K562 (cell line): ENCODE results near the gene ARF1. TPM values are rescaled to one million over a fixed set of nuclear protein-coding genes. Genes with fewer than 3 reads are reported as not detected.

Experiments
- ATAC-seq: fragments of 200-7000 bp; cut with Tn5 transposase; 3 replicates; pipeline ENCODE4 v1.9.1; 2020; ENCODE audit warnings: moderate library complexity
- BruUV-seq: library from RNA; stranded (reverse); fragments of 400-500 nt; replicated peaks from 2 replicates; lab custom pipeline; 2021; lab: Mats Ljungman, UMichigan
- CTCF ChIA-PET: fragments of 300-600 bp; formaldehyde crosslinking; extraction: SDS; loops from one replicate; lab custom pipeline; 2021; ENCODE audit warnings: low intra/inter-chr PET ratio; lab: Yijun Ruan, JAX
- POLR2A ChIA-PET: fragments of 300-600, 350-650 bp; sonication (Branson Sonifier 250); formaldehyde crosslinking; extraction: SDS; loops from one replicate; lab custom pipeline; 2021; ENCODE audit warnings: antibody characterized with exemption, inconsistent platforms; lab: Yijun Ruan, JAX
- DNase-seq, 4 experiments: peaks; one replicate each; pipeline versions ENCODE4 v3.0.0 to v3.0.0-alpha.2; 2011 to 2018; ENCODE audit warnings: low spot score in 3 of 4, mixed read lengths in 3 of 4; ENCODE audit errors: extremely low read depth in 1 of 4
- FAIRE-seq: peaks from 2 replicates; lab custom pipeline; 2011; peaks lifted over from hg19 to GRCh38; lab: Jason Lieb, UNC
- H2AFZ ChIP-seq: 2 replicates; pipeline ENCODE4 v1.6.0; 2011; ENCODE audit warnings: low read depth, low read length, control low read depth, inconsistent platforms
- H3K27ac ChIP-seq: fragments of 200-600 bp; 3 replicates; pipeline ENCODE4 v1.8.0; 2011; ENCODE audit warnings: low read depth, mild to moderate bottlenecking, control low read depth, inconsistent platforms, low read length, moderate library complexity, mixed read lengths; ENCODE audit errors: extremely low read depth
- H3K27me3 ChIP-seq, 2 experiments: fragments of 300-600 bp in 1 of 2; 2 replicates in 1 of 2; 3 replicates in 1 of 2; pipeline versions ENCODE4 v1.6.0 to v1.8.0; 2011; ENCODE audit warnings: inconsistent platforms in 2 of 2, low read length in 2 of 2, mild to moderate bottlenecking in 1 of 2, mixed read lengths in 1 of 2, moderate library complexity in 1 of 2; ENCODE audit not compliant: control insufficient read depth in 2 of 2, insufficient read depth in 2 of 2
- H3K36me3 ChIP-seq: fragments of 300-600 bp; 3 replicates; pipeline ENCODE4 v1.8.0; 2011; ENCODE audit warnings: mild to moderate bottlenecking, low read length, inconsistent platforms; ENCODE audit not compliant: control insufficient read depth, insufficient read depth
- H3K4me1 ChIP-seq, 2 experiments: fragments of 200-600 bp in 1 of 2; replicated peaks in 1 of 2; 2 replicates in 1 of 2; 3 replicates in 1 of 2; pipeline versions ENCODE4 v1.5.1 to v1.8.0; 2011; ENCODE audit warnings: inconsistent platforms in 2 of 2, low read length in 2 of 2, mild to moderate bottlenecking in 1 of 2, mixed read lengths in 1 of 2, moderate library complexity in 1 of 2; ENCODE audit not compliant: control insufficient read depth in 2 of 2, insufficient read depth in 2 of 2
- H3K4me2 ChIP-seq: 2 replicates; pipeline ENCODE4 v1.6.1; 2011; ENCODE audit warnings: low read length, control low read depth, inconsistent platforms, mixed read lengths; ENCODE audit not compliant: insufficient read depth
- H3K4me3 ChIP-seq: fragments of 200-600 bp; sonication (generic), shearing (Covaris generic); 2 replicates; pipeline ENCODE4 v1.5.1; 2016; ENCODE audit warnings: control low read depth, inconsistent platforms
- H3K79me2 ChIP-seq: fragments of 200-600 bp; 3 replicates; pipeline ENCODE4 v1.8.0; 2011; ENCODE audit warnings: low read length, inconsistent platforms; ENCODE audit not compliant: control insufficient read depth, insufficient read depth
- H3K9ac ChIP-seq, 2 experiments: 2 replicates each; pipeline versions ENCODE4 v1.6.0 to v1.6.1; 2011; ENCODE audit warnings: low read depth in 2 of 2, low read length in 2 of 2, control low read depth in 1 of 2, inconsistent platforms in 1 of 2, mild to moderate bottlenecking in 1 of 2, mixed read lengths in 1 of 2; ENCODE audit not compliant: insufficient read depth in 1 of 2
- H3K9me1 ChIP-seq: one replicate; pipeline ENCODE4 v1.6.0; 2011; ENCODE audit warnings: inconsistent platforms, mild to moderate bottlenecking, low read length, moderate library complexity; ENCODE audit not compliant: control insufficient read depth, insufficient read depth
- H3K9me3 ChIP-seq: replicated peaks from 2 replicates; pipeline ENCODE4 v1.5.1; 2011; ENCODE audit warnings: low read depth, low read length, inconsistent platforms; ENCODE audit not compliant: control insufficient read depth, insufficient read depth
- H4K20me1 ChIP-seq: replicated peaks from 2 replicates; pipeline ENCODE4 v1.6.1; 2011; ENCODE audit warnings: low read length, inconsistent platforms, mixed read lengths; ENCODE audit not compliant: control insufficient read depth, insufficient read depth
- BRD4 ChIP-seq: fragments of 200-600 bp; sonication (generic); IDR thresholded peaks from 2 replicates; pipeline ENCODE4 v1.6.1; 2017; ENCODE audit warnings: inconsistent platforms
- CBFA2T3 ChIP-seq: fragments of 450-650 bp; IDR thresholded peaks from 2 replicates; pipeline ENCODE4 v1.6.1; 2017
- CHD4 ChIP-seq: fragments of 200-600 bp; sonication (generic); IDR thresholded peaks from 3 replicates; pipeline ENCODE4 v1.6.1; 2012; ENCODE audit warnings: low read depth, mild to moderate bottlenecking, mixed read lengths, low read length, inconsistent platforms; ENCODE audit not compliant: insufficient read depth, insufficient replicate concordance, poor library complexity, severe bottlenecking
- COPS2 ChIP-seq: fragments of 450-650 bp; conservative IDR thresholded peaks from 2 replicates; pipeline ENCODE4 v1.6.1; 2016; ENCODE audit warnings: mild to moderate bottlenecking, moderate library complexity
- KHSRP ChIP-seq: fragments of 450-650 bp; IDR thresholded peaks from 2 replicates; pipeline ENCODE4 v1.6.1; 2017
- LARP7 ChIP-seq: fragments of 450-650 bp; IDR thresholded peaks from 2 replicates; pipeline ENCODE4 v1.6.1; 2016
- NELFE ChIP-seq: IDR thresholded peaks from 2 replicates; pipeline ENCODE4 v1.6.1; 2011; ENCODE audit warnings: mild to moderate bottlenecking; ENCODE audit not compliant: insufficient read depth, insufficient read length
- NFYB ChIP-seq: IDR thresholded peaks from 2 replicates; pipeline ENCODE4 v1.6.1; 2011; ENCODE audit warnings: mild to moderate bottlenecking, moderate library complexity; ENCODE audit not compliant: insufficient read length; ENCODE audit errors: extremely low read depth
- NR4A1 ChIP-seq, 2 experiments: fragments of 250-450 bp in 1 of 2; fragments of 450-650 bp in 1 of 2; sonication (Bioruptor Pico) in 1 of 2; IDR thresholded peaks; 2 replicates each; pipeline versions ENCODE4 v1.4.0 to v1.6.1; 2016 to 2020; ENCODE audit warnings: mild to moderate bottlenecking in 2 of 2, missing compliant biosample characterization in 1 of 2, missing genetic modification characterization in 1 of 2, moderate library complexity in 1 of 2
- THRAP3 ChIP-seq: fragments of 450-650 bp; IDR thresholded peaks from 2 replicates; pipeline ENCODE4 v1.6.1; 2016; ENCODE audit warnings: mild to moderate bottlenecking, inconsistent platforms, borderline replicate concordance
- ZNF232 ChIP-seq: sonication (generic); formaldehyde crosslinking; IDR thresholded peaks from 2 replicates; pipeline ENCODE4 v1.8.0; 2022; ENCODE audit warnings: mild to moderate bottlenecking, missing genetic modification reagents
- ZNF780A ChIP-seq: fragments of 250-450 bp; sonication (Bioruptor Pico); IDR thresholded peaks from 2 replicates; pipeline ENCODE4 v1.5.0; 2021; ENCODE audit warnings: mild to moderate bottlenecking
- WGBS: fragments of 100-300 bp; shearing (Covaris generic); methylation state at CpG from one replicate; pipeline ENCODE4 v1.1.6; 2016; ENCODE audit warnings: low coverage, mixed read lengths; ENCODE audit not compliant: insufficient coverage; ENCODE audit errors: missing lambda C conversion rate; 5-methylcytosine and 5-hydroxymethylcytosine counted together
- in situ Hi-C: fragments of 300-500 bp; cut with MboI; formaldehyde crosslinking; loops from 4 replicates; pipeline ENCODE4 v1.15.0; 2018; ENCODE audit warnings: inconsistent platforms, mixed read lengths
- intact Hi-C: fragments of 100-400 bp; cut with micrococcal nuclease; formaldehyde crosslinking; loops from 2 replicates; pipeline ENCODE4 v1.14.2; 2022
- polyA plus RNA-seq, 8 experiments: library from polyadenylated mRNA; depleted of rRNA in 4 of 8; stranded (reverse) in 5 of 8; unstranded in 3 of 8; fragments of >200 nt; fragmentation: Nextera tagmentation in 2 of 8; fragmentation: Illumina TruSeq in 1 of 8; extraction: Ambion mirVana in 2 of 8; extraction: Trizol in 1 of 8; gene quantifications; 2 replicates each; pipeline versions ENCODE4 v1.2.1 to v1.2.3, GENCODE V29; 2011 to 2014; ENCODE audit warnings: inconsistent platforms in 1 of 8, missing spikeins in 1 of 8
- total RNA-seq, 7 experiments: library from RNA; depleted of rRNA in 6 of 7; stranded (reverse); fragments of >200 nt in 6 of 7; fragmentation: Illumina TruSeq in 2 of 7; extraction: Trizol in 2 of 7; gene quantifications; 2 replicates each; pipeline versions ENCODE4 v1.2.1 to v1.2.3, GENCODE V29; 2011 to 2021; ENCODE audit warnings: low replicate concordance in 1 of 7
- TF ChIP-seq, protein P1 (sequence below): fragments of 450-650 bp; formaldehyde crosslinking; conservative IDR thresholded peaks from 2 replicates; pipeline ENCODE4 v1.4.0; 2022; ENCODE audit warnings: mild to moderate bottlenecking, missing genetic modification characterization
- TF ChIP-seq, protein P2 (sequence below): sonication (generic); formaldehyde crosslinking; IDR thresholded peaks from 2 replicates; pipeline ENCODE4 v1.9.0; 2022; ENCODE audit warnings: mild to moderate bottlenecking, missing genetic modification reagents
- TF ChIP-seq, protein P3 (sequence below), 2 experiments: fragments of 450-650 bp; IDR thresholded peaks; 2 replicates each; pipeline ENCODE4 v1.6.1; 2018; ENCODE audit warnings: mild to moderate bottlenecking in 2 of 2, low read depth in 1 of 2; ENCODE audit not compliant: partially characterized antibody in 2 of 2
- TF ChIP-seq, protein P4 (sequence below): sonication (generic); formaldehyde crosslinking; IDR thresholded peaks from 2 replicates; pipeline ENCODE4 v1.9.0; 2022; ENCODE audit warnings: mild to moderate bottlenecking, missing genetic modification reagents

The ARF1 gene
- total and polyA plus RNA-seq, 9 of the 15 experiments (the other 6 are each of a cell fraction or from before 2014, with no cell fraction given) = 69.8 to 593 (median 325) TPM

DNA sequence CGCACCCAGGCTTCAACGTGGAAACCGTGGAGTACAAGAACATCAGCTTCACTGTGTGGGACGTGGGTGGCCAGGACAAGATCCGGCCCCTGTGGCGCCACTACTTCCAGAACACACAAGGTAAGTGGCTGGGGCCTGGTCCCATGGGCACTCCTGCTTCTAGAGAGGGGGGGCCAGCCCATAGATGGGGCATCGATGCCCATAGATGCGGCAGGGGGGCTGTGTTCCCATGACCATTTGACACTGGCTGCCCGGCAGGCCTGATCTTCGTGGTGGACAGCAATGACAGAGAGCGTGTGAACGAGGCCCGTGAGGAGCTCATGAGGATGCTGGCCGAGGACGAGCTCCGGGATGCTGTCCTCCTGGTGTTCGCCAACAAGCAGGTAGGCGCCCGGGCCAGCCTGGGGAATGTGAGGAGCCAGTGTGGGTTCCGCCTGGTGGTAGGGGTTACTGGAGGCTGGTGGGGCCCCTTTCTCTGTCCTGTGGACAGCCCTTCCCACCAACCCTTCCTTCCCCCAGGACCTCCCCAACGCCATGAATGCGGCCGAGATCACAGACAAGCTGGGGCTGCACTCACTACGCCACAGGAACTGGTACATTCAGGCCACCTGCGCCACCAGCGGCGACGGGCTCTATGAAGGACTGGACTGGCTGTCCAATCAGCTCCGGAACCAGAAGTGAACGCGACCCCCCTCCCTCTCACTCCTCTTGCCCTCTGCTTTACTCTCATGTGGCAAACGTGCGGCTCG is 15.0 kb downstream of the ARF1 start:
- ChIA-PET CTCF (no interaction called here), POLR2A (interaction anchor here (0.5 to 6.0 kb wide), 8 partner anchors 8 to 1576 kb away, joined by 3 to 92 read pairs (median 10); partner anchors contain the start of genes ARF1 and MRPL55)
- no peak overlapping the region for H3K4me3 ChIP-seq
- FAIRE-seq = no peak
- H3K4me1 ChIP-seq = peaks cover 8 to 40% of the 10 kb centered on the region in 2 experiments; a peak in 4 of 5 replicates
- peaks cover 77% of the 10 kb centered on the region for H3K79me2 ChIP-seq
- no peak overlapping the region for H3K27ac ChIP-seq
- H4K20me1 ChIP-seq = peaks cover 68% of the 10 kb centered on the region
- H3K4me2 ChIP-seq = no peak overlapping the region
- peak overlapping the region in 1 of 2 experiments; percentile 7; a peak in 1 of 4 replicates for H3K9ac ChIP-seq
- H3K9me3 ChIP-seq = peaks cover 13% of the 10 kb centered on the region
- no peaks in the 10 kb centered on the region for H3K27me3 ChIP-seq
- no peak overlapping the region for H2AFZ ChIP-seq
- peak in 1 of 4 experiments; percentile 12 for DNase-seq
- no peak for ATAC-seq
- 94% methylated on average over 31 of the region's 34 CpGs for WGBS
- in situ Hi-C loops = no loop called here
- H3K9me1 ChIP-seq = peaks cover 3% of the 10 kb centered on the region
- intact Hi-C loops = no loop called here
- H3K36me3 ChIP-seq = peaks cover 86% of the 10 kb centered on the region
- no TSS peak for BruUV-seq
- TF ChIP-seq, protein P1, sequence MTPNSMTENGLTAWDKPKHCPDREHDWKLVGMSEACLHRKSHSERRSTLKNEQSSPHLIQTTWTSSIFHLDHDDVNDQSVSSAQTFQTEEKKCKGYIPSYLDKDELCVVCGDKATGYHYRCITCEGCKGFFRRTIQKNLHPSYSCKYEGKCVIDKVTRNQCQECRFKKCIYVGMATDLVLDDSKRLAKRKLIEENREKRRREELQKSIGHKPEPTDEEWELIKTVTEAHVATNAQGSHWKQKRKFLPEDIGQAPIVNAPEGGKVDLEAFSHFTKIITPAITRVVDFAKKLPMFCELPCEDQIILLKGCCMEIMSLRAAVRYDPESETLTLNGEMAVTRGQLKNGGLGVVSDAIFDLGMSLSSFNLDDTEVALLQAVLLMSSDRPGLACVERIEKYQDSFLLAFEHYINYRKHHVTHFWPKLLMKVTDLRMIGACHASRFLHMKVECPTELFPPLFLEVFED (CRISPR knock-in tag) = no peak
- TF ChIP-seq BRD4 (no peak), CHD4 (no peak), ZNF232 (no peak), NFYB (no peak), CBFA2T3 (no peak), NR4A1 (CRISPR knock-in tag; IDR thresholded peaks at IDR 0.05) (no peak), NR4A1 (tag; IDR thresholded peaks at IDR 0.05) (no peak), THRAP3 (no peak), ZNF780A (no peak), KHSRP (no peak), LARP7 (no peak), NELFE (no peak), COPS2 (no peak)
- TF ChIP-seq, protein P2, sequence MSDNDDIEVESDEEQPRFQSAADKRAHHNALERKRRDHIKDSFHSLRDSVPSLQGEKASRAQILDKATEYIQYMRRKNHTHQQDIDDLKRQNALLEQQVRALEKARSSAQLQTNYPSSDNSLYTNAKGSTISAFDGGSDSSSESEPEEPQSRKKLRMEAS = 0 out of 2 replicates have a peak, but pooled peaks have one; percentile 36
- TF ChIP-seq, protein P3, sequence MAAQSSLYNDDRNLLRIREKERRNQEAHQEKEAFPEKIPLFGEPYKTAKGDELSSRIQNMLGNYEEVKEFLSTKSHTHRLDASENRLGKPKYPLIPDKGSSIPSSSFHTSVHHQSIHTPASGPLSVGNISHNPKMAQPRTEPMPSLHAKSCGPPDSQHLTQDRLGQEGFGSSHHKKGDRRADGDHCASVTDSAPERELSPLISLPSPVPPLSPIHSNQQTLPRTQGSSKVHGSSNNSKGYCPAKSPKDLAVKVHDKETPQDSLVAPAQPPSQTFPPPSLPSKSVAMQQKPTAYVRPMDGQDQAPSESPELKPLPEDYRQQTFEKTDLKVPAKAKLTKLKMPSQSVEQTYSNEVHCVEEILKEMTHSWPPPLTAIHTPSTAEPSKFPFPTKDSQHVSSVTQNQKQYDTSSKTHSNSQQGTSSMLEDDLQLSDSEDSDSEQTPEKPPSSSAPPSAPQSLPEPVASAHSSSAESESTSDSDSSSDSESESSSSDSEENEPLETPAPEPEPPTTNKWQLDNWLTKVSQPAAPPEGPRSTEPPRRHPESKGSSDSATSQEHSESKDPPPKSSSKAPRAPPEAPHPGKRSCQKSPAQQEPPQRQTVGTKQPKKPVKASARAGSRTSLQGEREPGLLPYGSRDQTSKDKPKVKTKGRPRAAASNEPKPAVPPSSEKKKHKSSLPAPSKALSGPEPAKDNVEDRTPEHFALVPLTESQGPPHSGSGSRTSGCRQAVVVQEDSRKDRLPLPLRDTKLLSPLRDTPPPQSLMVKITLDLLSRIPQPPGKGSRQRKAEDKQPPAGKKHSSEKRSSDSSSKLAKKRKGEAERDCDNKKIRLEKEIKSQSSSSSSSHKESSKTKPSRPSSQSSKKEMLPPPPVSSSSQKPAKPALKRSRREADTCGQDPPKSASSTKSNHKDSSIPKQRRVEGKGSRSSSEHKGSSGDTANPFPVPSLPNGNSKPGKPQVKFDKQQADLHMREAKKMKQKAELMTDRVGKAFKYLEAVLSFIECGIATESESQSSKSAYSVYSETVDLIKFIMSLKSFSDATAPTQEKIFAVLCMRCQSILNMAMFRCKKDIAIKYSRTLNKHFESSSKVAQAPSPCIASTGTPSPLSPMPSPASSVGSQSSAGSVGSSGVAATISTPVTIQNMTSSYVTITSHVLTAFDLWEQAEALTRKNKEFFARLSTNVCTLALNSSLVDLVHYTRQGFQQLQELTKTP (IDR thresholded peaks at IDR 0.05; ENCODE audit: low read depth in 1 of 2, partially characterized antibody in 2 of 2) = no peak
- TF ChIP-seq, protein P4, sequence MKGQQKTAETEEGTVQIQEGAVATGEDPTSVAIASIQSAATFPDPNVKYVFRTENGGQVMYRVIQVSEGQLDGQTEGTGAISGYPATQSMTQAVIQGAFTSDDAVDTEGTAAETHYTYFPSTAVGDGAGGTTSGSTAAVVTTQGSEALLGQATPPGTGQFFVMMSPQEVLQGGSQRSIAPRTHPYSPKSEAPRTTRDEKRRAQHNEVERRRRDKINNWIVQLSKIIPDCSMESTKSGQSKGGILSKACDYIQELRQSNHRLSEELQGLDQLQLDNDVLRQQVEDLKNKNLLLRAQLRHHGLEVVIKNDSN (CRISPR knock-in tag) = 0 out of 2 replicates have a peak, but pooled peaks have one; percentile 23
